Activated naive CD4-positive, alpha-beta T cell treated with anti-CD3 and anti-CD28 coated beads, Interleukin-2, amount 50 U/mL, for 16 hours (primary cell): ENCODE results near the gene ACY1.

Experiments
- DNase-seq: peaks from one replicate; pipeline ENCODE4 v3.0.0-alpha.2; 2020

ACY1 gene

GRCh38 chr3:52010431-52010830, 27.1 kb downstream of the ACY1 start:
- no peak for DNase-seq

DNA sequence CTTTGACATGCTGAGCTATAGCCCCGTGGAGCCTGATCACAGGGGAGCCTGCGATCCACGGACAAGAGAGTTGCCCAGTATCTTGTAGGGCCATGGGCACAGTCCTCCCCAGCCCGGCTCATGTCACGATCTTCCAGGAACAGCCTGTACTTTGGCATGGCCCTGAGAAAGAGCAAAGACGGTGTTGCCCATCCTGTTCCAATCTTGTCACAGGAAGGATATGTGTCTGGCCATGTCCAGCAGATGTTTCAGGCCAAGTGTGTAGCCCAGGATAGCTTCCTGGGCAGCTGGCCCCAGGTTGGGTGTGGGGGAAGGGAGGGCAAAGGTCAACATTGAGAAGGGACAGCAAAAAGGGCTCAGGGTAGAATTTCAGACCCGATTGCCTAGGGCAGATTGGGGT, 29.4 kb downstream of the ACY1 start:
- no peak for DNase-seq

DNA sequence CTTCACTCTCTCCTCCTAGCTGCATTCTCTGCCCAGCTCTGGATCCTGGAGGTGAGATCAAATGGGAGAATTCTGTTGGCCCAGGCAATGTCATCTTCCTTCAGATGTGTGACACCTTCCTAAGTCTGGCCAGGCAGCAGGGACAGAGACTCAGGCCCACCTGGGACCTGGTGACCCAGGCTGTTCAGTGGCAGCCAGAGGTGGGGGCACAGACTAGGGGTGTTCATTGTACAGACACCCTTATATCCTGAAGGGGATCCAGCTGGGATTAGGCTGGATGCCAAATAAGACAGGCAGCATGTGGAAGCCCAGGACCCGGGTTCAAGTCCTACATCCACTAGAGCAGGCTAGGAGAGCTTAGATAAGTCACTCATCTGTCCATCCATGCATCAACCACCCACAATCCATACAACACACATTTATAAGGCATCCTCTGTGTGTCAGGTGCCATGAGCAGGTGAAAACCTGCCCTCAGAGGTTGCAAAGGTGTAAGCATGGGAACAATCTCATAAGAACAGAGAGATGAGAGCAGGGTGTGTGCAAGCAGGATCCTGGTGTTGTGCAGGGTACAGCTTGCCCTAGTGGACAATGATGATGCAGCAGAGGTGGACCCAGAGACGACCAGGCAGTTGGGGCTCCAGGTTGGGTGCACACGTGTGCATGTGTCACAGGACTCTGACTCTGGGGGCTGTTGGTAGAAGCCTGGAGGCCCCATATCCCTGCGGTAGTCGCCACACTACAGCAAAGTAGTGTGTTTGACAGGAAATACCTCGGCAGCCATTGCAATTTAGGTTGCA, 30.7 kb downstream of the ACY1 start:
- DNase-seq = no peak

- no peak for DNase-seq
Observed at GRCh38 chr3:52014613-52015012, 31.3 kb downstream of the ACY1 start.

GRCh38 chr3:52015438-52016228, 32.3 kb downstream of the ACY1 start:
- no peak for DNase-seq

DNA sequence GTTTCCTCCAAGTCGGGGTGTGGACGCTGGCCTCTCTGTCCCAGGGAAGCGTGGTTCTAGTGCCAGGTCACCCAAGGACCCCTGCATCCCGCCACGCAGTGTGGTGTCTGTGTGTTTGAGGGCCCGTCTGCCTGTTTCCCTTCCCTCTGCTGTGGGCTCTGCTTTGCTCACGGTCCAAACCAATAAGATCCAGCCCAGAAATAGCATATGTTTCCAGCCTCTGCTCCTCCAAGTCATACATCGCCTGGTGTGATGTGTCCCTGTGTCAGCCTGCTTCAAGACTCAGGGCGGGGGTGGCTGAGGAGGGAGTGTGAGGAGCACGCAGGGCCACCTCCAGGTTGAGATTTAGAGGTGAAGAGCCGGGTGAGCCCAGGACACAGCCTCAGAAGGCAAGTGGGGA, 34.3 kb downstream of the ACY1 start:
- no peak for DNase-seq

DNA sequence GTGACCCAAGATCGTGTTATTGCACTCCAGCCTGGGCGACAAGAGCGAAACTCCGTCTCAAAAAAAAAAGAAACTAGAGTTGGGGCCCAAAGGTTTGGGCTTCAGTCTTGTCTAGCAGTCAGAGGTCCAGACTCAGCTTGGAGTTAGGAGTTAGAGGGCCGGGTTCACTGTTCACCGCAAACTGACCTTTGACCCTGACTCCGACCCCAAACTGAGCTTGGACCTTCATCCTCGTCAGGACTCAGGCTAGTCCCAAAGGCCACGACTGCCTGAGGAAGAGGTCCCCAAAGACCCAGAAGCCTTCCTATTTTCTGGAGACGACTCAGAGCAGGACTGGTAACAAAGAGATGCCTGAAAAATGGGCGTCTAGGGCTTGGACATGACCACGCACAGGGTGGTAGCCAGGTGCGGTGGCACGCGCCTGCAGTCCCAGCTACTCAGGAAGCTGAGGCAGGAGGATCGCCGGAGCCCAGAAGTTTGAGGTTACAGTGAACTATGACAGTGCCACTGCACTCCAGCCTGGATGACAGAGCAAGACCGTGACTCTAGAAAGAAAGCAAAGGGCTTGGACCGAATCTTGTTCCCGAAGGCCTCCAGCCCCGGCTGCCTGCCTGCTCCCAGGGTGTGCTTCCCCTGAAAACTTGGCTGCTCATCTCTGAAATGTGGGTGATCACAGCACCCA, 35.1 kb downstream of the ACY1 start:
- no peak for DNase-seq

DNA sequence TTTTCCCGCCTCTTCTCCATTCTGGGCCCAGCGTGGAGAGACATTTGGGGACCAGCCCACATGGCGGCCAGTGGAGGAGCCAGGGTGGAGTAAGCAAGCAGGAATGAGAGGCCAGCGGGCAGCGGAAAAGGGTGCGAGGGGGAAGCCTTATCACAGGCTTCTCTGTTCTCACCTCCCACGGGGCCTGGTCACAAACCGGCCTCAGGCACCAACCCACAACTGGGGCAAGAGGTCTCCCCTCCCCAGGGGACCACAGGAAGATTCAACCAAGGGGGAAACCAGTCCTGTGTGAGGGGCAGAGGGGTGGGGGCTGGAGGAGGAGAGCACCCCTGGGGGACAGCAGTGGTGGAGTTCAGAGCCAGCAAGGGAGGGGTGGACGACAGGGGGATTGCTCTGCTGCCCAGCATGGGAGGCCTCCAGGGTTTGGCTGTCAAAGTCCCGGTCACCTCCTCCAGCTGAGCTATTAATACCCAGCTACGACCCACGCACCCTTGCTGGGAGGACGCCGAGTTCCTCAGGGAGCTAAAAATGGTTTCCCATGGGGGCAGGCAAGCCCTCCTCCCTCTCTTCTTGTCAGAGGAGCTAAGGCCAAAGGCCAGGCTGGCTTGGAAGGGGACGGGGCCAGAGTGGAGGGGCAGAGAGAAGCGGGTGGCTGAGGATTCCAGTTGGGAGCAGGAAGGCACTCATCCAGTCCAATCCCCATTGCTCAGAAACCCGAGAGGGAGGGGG, 36.2 kb downstream of the ACY1 start:
- no peak for DNase-seq

DNA sequence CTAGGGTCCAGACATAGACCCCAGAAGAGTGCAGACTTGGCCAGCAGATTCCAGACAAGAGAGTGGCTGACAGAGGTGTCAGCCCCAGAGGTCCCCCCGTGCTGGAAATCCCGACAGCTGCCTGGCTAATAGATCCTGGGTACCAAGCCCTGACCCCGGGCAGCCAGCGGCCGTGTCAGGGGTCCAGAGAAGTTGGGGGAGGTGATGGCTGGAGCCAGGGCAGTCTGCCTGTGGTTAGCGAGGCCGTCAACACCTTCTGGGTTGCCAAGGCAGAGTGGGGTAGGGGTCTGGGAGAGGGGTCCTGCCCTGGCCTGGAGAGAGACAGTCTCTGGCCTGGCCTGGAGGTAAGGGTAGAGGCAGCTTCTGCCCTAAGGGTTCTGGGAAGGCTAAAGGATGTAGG, 37.5 kb downstream of the ACY1 start:
- no peak for DNase-seq

- no peak for DNase-seq
Observed at GRCh38 chr3:52021489-52022268, 38.3 kb downstream of the ACY1 start.

- no peak for DNase-seq
Observed at GRCh38 chr3:52022323-52023100, 39.2 kb downstream of the ACY1 start.

- DNase-seq = no peak
Observed at GRCh38 chr3:52023101-52023770, 39.9 kb downstream of the ACY1 start.

DNA sequence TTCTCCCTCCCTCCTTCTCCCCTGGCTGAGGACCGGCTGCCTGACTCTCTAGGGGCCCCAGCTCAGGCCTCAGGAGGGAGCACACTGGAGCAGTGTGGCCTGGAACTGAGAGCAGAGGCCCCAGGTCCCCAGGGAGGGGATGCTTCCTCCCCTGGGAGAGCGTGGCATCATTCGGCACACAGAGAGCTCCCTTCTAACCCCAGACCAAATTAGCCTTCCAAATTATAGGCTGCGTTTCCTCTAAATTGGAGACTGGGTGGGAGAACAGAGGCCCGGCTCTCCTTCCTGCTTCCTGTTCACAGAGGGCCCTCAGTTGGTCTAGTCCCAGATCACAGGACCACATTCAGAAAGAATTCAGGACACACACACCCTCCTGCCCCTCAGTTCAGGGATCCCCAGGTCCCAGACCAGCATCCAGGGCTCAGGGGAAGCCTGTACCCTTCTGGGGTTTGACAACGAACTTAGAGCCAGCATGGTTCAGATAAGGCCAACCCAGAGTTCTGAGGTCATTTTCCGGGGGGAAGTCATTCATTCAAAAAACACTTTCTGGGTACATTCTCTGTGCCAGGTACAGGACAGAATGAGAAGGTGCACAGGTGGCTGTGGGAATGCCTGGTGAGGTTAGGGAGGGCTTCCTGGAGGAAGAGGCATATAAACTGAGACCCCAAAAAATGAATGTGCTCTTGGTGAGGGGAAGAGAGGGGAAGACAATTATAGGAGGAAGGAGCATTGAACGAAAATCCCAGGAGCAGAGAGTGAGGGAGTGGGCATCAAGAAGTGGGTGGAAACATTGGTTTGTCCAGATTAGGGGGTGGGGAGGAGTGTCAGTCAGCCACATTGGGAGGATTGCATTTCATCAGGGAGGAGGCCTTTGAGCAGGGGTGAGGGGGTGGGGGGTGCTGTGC, 40.8 kb downstream of the ACY1 start:
- DNase-seq = no peak

DNA sequence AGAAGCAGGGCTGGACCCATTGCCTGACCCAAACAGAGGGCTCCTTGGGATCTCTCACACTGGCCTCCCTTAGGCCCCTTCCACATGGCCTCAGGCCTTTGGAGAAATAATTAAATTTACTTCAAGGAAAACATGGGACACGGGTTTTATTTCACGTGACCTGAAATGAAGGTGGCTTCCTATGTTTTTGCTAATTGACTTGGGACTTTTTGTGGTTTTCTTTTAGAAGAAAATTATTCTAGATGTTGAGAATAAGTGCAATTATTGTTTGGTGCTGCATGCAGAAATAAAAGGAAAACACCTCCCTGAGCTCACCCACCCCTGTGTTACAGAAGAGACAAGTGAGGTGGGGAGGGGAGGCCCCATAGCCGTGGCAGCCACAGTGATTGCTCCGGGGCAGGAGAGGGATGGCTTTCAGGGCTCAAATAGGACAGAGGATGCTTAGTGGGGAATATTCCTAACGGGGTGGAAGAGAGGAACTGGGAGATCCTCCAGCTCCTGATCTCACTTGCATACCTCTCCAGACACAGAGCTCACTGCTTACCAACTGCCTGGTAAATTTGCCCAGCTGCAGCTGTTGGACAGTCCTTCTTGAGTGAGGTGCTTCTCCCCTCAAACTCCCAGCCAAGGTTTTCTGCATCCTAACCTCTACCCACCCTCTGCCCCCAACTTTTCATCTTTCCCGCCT, 41.6 kb downstream of the ACY1 start:
- DNase-seq = no peak

- no peak for DNase-seq
Observed at GRCh38 chr3:52025453-52025852, 42.1 kb downstream of the ACY1 start.

DNA sequence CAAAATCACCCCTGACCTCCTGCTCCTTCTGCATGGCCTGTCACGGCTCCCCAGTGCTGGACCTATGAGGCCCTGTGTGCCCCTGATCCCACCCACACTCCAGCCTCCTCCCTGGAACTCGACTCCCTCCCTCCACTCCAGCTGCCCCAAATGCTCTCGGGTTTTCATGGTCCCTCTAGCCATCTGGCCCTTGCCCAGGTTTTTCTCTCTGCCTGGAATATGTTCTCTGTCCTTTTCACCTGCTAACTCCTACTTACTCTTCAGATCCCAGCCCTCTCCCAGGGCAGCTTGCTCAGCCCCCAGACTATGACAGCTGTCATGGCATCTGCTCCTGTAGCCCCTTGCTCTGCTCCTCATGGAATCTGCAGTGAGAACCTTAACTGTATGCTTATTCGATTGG, 42.7 kb downstream of the ACY1 start:
- no peak for DNase-seq

- DNase-seq = no peak
Observed at GRCh38 chr3:52028572-52028971, 45.2 kb downstream of the ACY1 start.

DNA sequence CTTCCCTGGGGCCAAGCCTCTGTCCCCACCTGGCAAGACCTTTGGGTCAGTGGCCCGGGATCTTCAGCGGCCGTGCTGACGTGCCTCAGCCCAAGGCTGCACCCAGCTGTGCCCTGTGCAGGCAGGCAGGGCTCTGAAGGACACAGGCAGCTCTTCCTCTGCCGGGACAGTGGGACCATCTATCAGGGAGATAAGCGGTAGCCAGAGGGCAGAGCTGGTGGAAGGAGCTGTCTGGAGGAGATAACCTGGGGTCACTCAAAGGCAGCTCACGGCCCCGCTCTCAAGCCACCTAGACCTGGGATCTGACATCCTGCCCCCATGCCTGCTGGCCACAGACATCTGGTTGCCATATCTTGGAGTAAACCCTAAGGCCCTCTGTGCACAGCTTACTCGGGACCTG, 45.7 kb downstream of the ACY1 start:
- no peak for DNase-seq

DNA sequence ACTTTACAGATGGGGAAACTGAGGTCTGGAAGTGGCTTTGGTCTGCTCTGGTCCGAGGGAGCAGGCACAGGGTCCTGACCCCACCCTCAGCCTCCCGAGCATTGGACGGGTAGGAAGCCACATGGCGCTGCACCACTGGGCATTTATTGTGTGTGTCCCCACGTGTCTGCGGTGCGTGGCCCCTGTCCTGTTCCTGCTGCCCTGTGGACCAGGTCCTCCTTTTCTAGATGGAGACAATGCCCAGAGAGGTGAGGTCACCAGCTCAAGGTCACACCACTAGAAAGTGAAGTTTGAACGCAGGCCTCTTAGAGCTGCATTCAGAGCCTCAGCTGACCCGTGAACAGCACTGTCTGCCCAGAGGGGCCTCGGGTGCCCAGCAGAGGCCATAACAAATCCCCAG, 46.2 kb downstream of the ACY1 start:
- no peak for DNase-seq
